ENCODE data around the gene RNASE8. TPM values are rescaled to one million over a fixed set of nuclear protein-coding genes. Genes with fewer than 3 reads are reported as not detected.

The RNASE8 gene
- total and polyA plus RNA-seq, 2 of the 8 experiments (the other 6 are each of a cell fraction or from before 2014, with no cell fraction given) = not detected

GRCh38 chr14:21107283-21107800 is 49.7 kb downstream of the RNASE8 start:
- Histone ChIP-seq H3K23ac (ENCODE audit: insufficient read length) (no peak overlapping the region), H3K36me3 (ENCODE audit: control insufficient read depth in 2 of 4, insufficient read depth in 4 of 4, low read length in 3 of 4) (no peaks in the 10 kb centered on the region), H3K14ac (ENCODE audit: insufficient read length) (no peak overlapping the region), H2AK5ac (ENCODE audit: low read depth, low read length) (no peak overlapping the region), H2BK15ac (ENCODE audit: low read length) (no peak overlapping the region), H3K79me2 (ENCODE audit: control insufficient read depth in 1 of 2, insufficient read depth in 2 of 2, low read length in 2 of 2) (peaks cover 0 to under 1% of the 10 kb centered on the region in 2 experiments; a peak in 1 of 4 replicates), H2BK20ac (ENCODE audit: low read length) (no peak overlapping the region), H3K4ac (replicated peaks; ENCODE audit: insufficient read length, low read depth, low read length) (no peak overlapping the region), H3K56ac (replicated peaks; ENCODE audit: insufficient read length, low read depth, low read length) (no peak overlapping the region), H3K9me3 (ENCODE audit: insufficient read depth in 2 of 2, low read depth in 1 of 2, low read length in 1 of 2) (no peaks in the 10 kb centered on the region), H3K4me1 (replicated peaks in 1 of 4; ENCODE audit: control insufficient read depth in 3 of 4, insufficient read depth in 4 of 4, low read length in 3 of 4) (peaks cover 0 to 18% (median 11%) of the 10 kb centered on the region in 4 experiments; a peak in 5 of 7 replicates), H3K27me3 (replicated peaks in 1 of 4; ENCODE audit: control insufficient read depth in 3 of 4, extremely low read depth in 1 of 4, insufficient read depth in 3 of 4, low read length in 3 of 4) (no peaks in the 10 kb centered on the region), H2AFZ (ENCODE audit: low read length) (peak overlapping the region; percentile 64; the same call in 1 of the 2 replicates), H3K9ac (replicated peaks in 1 of 4; ENCODE audit: extremely low read depth in 1 of 4, low read depth in 3 of 4, low read length in 3 of 4) (no peak overlapping the region), H3K4me2 (ENCODE audit: insufficient read depth in 1 of 2, low read depth in 2 of 2, low read length in 2 of 2) (no peak overlapping the region), H2BK120ac (replicated peaks; ENCODE audit: low read depth, low read length) (no peak overlapping the region), H4K8ac (ENCODE audit: extremely low read depth, insufficient read depth, low read length) (0 out of 2 replicates have a peak overlapping the region, but pooled peaks have one; percentile 31), H4K5ac (ENCODE audit: insufficient read length, low read depth, low read length) (no peak overlapping the region), H2BK5ac (ENCODE audit: low read depth, low read length) (no peak overlapping the region; the same call in 1 of the 2 replicates), H3K18ac (ENCODE audit: extremely low read depth, low read length) (no peak overlapping the region; the same call in 1 of the 2 replicates), H3K23me2 (ENCODE audit: low read depth, low read length) (peaks cover 7% of the 10 kb centered on the region), H4K91ac (replicated peaks; ENCODE audit: insufficient read length, low read length) (no peak overlapping the region), H3K27ac (ENCODE audit: low read depth, low read length) (no peak overlapping the region), H2BK12ac (ENCODE audit: low read depth, low read length) (no peak overlapping the region), H3K4me3 (ENCODE audit: extremely low read depth in 1 of 4, insufficient read depth in 2 of 4, low read depth in 3 of 4, low read length in 4 of 4) (no peak overlapping the region; a peak in 1 of 8 replicates), H4K20me1 (replicated peaks in 1 of 2; ENCODE audit: control insufficient read depth in 1 of 2, insufficient read depth in 2 of 2, low read length in 2 of 2) (no peaks in the 10 kb centered on the region), H3K79me1 (ENCODE audit: low read depth, low read length) (no peaks in the 10 kb centered on the region)
- WGBS, 2 experiments (ENCODE audit: extremely low coverage in 1 of 2, insufficient coverage in 1 of 2, insufficient read length in 1 of 2, insufficient replicate concordance in 2 of 2, low coverage in 1 of 2, low lambda C conversion rate in 2 of 2, missing lambda C conversion rate in 1 of 2) = 78% methylated on average over 5 of the region's 5 CpGs; no CpG with 5 or more reads in 1 of the 2 experiments
- ChIA-PET CTCF (ENCODE audit: partially characterized antibody) (interaction anchor here (0.7 to 11.0 kb wide), 13 partner anchors 10 to 147 kb away, joined by 3 to 239 read pairs (median 4); partner anchors contain the start of gene ARHGEF40), POLR2A (ENCODE audit: partially characterized antibody) (interaction anchor here (1.1 to 3.8 kb wide), 3 partner anchors 11 to 36 kb away, joined by 5 to 17 read pairs (median 5); partner anchors contain the start of gene ARHGEF40)
- TF ChIP-seq GABPA (IDR thresholded peaks at IDR 0.05; ENCODE audit: borderline replicate concordance, insufficient read depth, low read length) = no peak
- no peak for TF ChIP-seq GTF2F1 (IDR thresholded peaks at IDR 0.05; ENCODE audit: borderline replicate concordance, low read depth, low read length)
- no peak for TF ChIP-seq CBX8 (IDR thresholded peaks at IDR 0.05; ENCODE audit: borderline replicate concordance, low read depth, low read length)
- TF ChIP-seq BACH1 (IDR thresholded peaks at IDR 0.05; ENCODE audit: low read length) = no peak
- no peak for DNase-seq (ENCODE audit: low read depth in 1 of 2, low spot score in 2 of 2)
- no peak for FAIRE-seq
